Liver (tissue), 9 donors: ENCODE results near the gene RECQL5. TPM values are rescaled to one million over a fixed set of nuclear protein-coding genes. Genes with fewer than 3 reads are reported as not detected.

ENCODE experiments used
- DNase-seq: peaks from one replicate; pipeline ENCODE4 v3.0.0-alpha.2; 2017; ENCODE audit warnings: low spot score
- H3K27ac ChIP-seq, 2 donors: one replicate each; pipeline ENCODE4 v1.7.0; 2013; ENCODE audit warnings: inconsistent platforms in 2 of 2, low read length in 2 of 2, control low read depth in 1 of 2, low read depth in 1 of 2, mild to moderate bottlenecking in 1 of 2
- H3K27me3 ChIP-seq, 4 donors: one replicate each; pipeline versions ENCODE4 v1.6.1 to v1.7.0; 2013; ENCODE audit warnings: low read length in 3 of 4, inconsistent platforms in 1 of 4, mild to moderate bottlenecking in 1 of 4, moderate library complexity in 1 of 4; ENCODE audit not compliant: control insufficient read depth in 4 of 4, insufficient read depth in 4 of 4
- H3K36me3 ChIP-seq, 4 donors: one replicate each; pipeline versions ENCODE4 v1.6.1 to v1.7.0; 2013; ENCODE audit warnings: low read length in 3 of 4, mild to moderate bottlenecking in 3 of 4, low read depth in 1 of 4, moderate library complexity in 1 of 4; ENCODE audit not compliant: control insufficient read depth in 4 of 4, insufficient read depth in 3 of 4
- H3K4me1 ChIP-seq, 4 donors: one replicate each; pipeline versions ENCODE4 v1.6.1 to v1.7.0; 2013; ENCODE audit warnings: low read length in 3 of 4, mild to moderate bottlenecking in 3 of 4, moderate library complexity in 1 of 4; ENCODE audit not compliant: control insufficient read depth in 4 of 4, insufficient read depth in 4 of 4
- H3K4me3 ChIP-seq, 3 donors: one replicate each; pipeline versions ENCODE4 v1.6.1 to v1.7.0; 2013; ENCODE audit warnings: low read length in 3 of 3, control low read depth in 1 of 3, low read depth in 1 of 3, mild to moderate bottlenecking in 1 of 3
- H3K9ac ChIP-seq, 2 donors: one replicate each; pipeline ENCODE4 v1.7.0; 2013; ENCODE audit warnings: low read length in 2 of 2, mild to moderate bottlenecking in 2 of 2, moderate library complexity in 2 of 2, control low read depth in 1 of 2, low read depth in 1 of 2
- H3K9me3 ChIP-seq, 4 donors: one replicate each; pipeline versions ENCODE4 v1.6.1 to v1.7.0; 2013; ENCODE audit warnings: low read length in 3 of 4; ENCODE audit not compliant: control insufficient read depth in 4 of 4
- FOXA1 ChIP-seq: IDR thresholded peaks from 2 replicates; pipeline ENCODE4 v1.6.1; 2016; ENCODE audit warnings: antibody characterized with exemption
- FOXA2 ChIP-seq: IDR thresholded peaks from 2 replicates; pipeline ENCODE4 v1.6.1; 2016; ENCODE audit warnings: antibody characterized with exemption
- GABPA ChIP-seq, 2 donors: IDR thresholded peaks in 1 of 2; conservative IDR thresholded peaks in 1 of 2; 2 replicates each; pipeline ENCODE4 v1.6.1; 2016; ENCODE audit warnings: antibody characterized with exemption in 2 of 2, mild to moderate bottlenecking in 1 of 2, moderate library complexity in 1 of 2
- HNF4A ChIP-seq, 2 donors: conservative IDR thresholded peaks; 2 replicates each; pipeline ENCODE4 v1.6.1; 2016; ENCODE audit warnings: antibody characterized with exemption in 2 of 2, mild to moderate bottlenecking in 2 of 2
- HNF4G ChIP-seq: IDR thresholded peaks from 2 replicates; pipeline ENCODE4 v1.6.1; 2016; ENCODE audit warnings: antibody characterized with exemption
- JUND ChIP-seq, 2 donors: IDR thresholded peaks; 2 replicates each; pipeline ENCODE4 v1.6.1; 2016; ENCODE audit warnings: antibody characterized with exemption in 2 of 2
- NR2F2 ChIP-seq: IDR thresholded peaks from 2 replicates; pipeline ENCODE4 v1.6.1; 2016; ENCODE audit warnings: antibody characterized with exemption
- RAD21 ChIP-seq, 2 donors: IDR thresholded peaks; 2 replicates each; pipeline ENCODE4 v1.6.1; 2016; ENCODE audit warnings: antibody characterized with exemption in 2 of 2, mild to moderate bottlenecking in 2 of 2
- RXRA ChIP-seq, 2 donors: IDR thresholded peaks; 2 replicates each; pipeline ENCODE4 v1.6.1; 2017 to 2018; ENCODE audit warnings: antibody characterized with exemption in 2 of 2, mild to moderate bottlenecking in 1 of 2
- SP1 ChIP-seq: IDR thresholded peaks from 2 replicates; pipeline ENCODE4 v1.6.1; 2018; ENCODE audit warnings: antibody characterized with exemption, mild to moderate bottlenecking
- YY1 ChIP-seq: IDR thresholded peaks from 2 replicates; pipeline ENCODE4 v1.6.1; 2016; ENCODE audit warnings: antibody characterized with exemption, mild to moderate bottlenecking
- WGBS: extraction: QIAGEN DNeasy Blood & Tissue Kit; methylation state at CpG from one replicate; pipeline ENCODE4 v1.1.7; 2013; 5-methylcytosine and 5-hydroxymethylcytosine counted together
- polyA plus RNA-seq, 2 donors: library from polyadenylated mRNA; stranded (reverse) in 1 of 2; unstranded in 1 of 2; fragments of 200-250 nt in 1 of 2; fragments of >200 nt in 1 of 2; fragmentation: Nextera tagmentation in 1 of 2; extraction: Ambion mirVana in 1 of 2; gene quantifications; one replicate each; pipeline versions ENCODE4 v1.2.1 to v1.2.3, GENCODE V29; 2013 to 2015
- total RNA-seq, 2 donors: library from RNA; depleted of rRNA; stranded (reverse); fragments of >200 nt; gene quantifications; one replicate each; pipeline ENCODE4 v1.2.3, GENCODE V29; 2014
- TF ChIP-seq, protein P1 (sequence below): IDR thresholded peaks from 2 replicates; pipeline ENCODE4 v1.6.1; 2016; ENCODE audit warnings: antibody characterized with exemption, mild to moderate bottlenecking
- TF ChIP-seq, protein P2 (sequence below): IDR thresholded peaks from 2 replicates; pipeline ENCODE4 v1.6.1; 2016; ENCODE audit warnings: antibody characterized with exemption
- donor health status: healthy.
- donor health status: healthy.
- donor health status: healthy.
- donor health status: healthy.
- donor health status: healthy.

RECQL5 gene
- total and polyA plus RNA-seq, 4 donors = 8.3 to 15.1 (median 11.5) TPM

DNA sequence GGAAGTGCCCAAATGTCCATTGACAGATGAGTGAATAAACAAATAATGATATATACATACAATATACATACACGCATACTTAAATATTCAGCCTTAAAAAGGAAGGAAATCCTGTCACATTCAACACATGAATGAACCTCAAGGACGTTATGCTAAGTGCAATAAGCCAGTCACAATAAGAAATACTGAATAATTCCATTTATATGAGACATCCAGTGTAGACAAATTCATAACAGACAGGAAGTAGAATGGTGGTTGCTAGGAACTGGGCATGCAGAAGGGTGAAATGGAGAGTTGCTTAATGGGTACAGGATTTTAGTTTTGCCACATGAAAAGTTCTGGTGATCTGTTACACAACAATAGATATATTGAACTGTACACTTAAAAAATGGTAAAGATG is 45.5 kb upstream of the RECQL5 start:
- Histone ChIP-seq H3K27me3 (no peaks in the 10 kb centered on the region), H3K4me1 (no peaks in the 10 kb centered on the region), H3K36me3 (peaks cover 3 to 15% (median 4%) of the 10 kb centered on the region in 4 donors), H3K4me3 (no peak overlapping the region), H3K27ac (no peak overlapping the region), H3K9me3 (no peaks in the 10 kb centered on the region), H3K9ac (no peak overlapping the region)
- 64% methylated on average over 2 of the region's 2 CpGs for WGBS
- TF ChIP-seq FOXA1 (no peak), YY1 (no peak), RXRA (IDR thresholded peaks at IDR 0.05) (no peak), RAD21 (IDR thresholded peaks at IDR 0.05) (no peak), HNF4G (no peak), SP1 (no peak), JUND (IDR thresholded peaks at IDR 0.05) (no peak), FOXA2 (no peak), GABPA (IDR thresholded peaks at IDR 0.05 in 1 of 2, conservative IDR thresholded peaks at IDR 0.05 in 1 of 2) (no peak), HNF4A (conservative IDR thresholded peaks at IDR 0.05) (no peak)
- TF ChIP-seq, protein P1, sequence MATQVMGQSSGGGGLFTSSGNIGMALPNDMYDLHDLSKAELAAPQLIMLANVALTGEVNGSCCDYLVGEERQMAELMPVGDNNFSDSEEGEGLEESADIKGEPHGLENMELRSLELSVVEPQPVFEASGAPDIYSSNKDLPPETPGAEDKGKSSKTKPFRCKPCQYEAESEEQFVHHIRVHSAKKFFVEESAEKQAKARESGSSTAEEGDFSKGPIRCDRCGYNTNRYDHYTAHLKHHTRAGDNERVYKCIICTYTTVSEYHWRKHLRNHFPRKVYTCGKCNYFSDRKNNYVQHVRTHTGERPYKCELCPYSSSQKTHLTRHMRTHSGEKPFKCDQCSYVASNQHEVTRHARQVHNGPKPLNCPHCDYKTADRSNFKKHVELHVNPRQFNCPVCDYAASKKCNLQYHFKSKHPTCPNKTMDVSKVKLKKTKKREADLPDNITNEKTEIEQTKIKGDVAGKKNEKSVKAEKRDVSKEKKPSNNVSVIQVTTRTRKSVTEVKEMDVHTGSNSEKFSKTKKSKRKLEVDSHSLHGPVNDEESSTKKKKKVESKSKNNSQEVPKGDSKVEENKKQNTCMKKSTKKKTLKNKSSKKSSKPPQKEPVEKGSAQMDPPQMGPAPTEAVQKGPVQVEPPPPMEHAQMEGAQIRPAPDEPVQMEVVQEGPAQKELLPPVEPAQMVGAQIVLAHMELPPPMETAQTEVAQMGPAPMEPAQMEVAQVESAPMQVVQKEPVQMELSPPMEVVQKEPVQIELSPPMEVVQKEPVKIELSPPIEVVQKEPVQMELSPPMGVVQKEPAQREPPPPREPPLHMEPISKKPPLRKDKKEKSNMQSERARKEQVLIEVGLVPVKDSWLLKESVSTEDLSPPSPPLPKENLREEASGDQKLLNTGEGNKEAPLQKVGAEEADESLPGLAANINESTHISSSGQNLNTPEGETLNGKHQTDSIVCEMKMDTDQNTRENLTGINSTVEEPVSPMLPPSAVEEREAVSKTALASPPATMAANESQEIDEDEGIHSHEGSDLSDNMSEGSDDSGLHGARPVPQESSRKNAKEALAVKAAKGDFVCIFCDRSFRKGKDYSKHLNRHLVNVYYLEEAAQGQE = no peak
- TF ChIP-seq, protein P2, sequence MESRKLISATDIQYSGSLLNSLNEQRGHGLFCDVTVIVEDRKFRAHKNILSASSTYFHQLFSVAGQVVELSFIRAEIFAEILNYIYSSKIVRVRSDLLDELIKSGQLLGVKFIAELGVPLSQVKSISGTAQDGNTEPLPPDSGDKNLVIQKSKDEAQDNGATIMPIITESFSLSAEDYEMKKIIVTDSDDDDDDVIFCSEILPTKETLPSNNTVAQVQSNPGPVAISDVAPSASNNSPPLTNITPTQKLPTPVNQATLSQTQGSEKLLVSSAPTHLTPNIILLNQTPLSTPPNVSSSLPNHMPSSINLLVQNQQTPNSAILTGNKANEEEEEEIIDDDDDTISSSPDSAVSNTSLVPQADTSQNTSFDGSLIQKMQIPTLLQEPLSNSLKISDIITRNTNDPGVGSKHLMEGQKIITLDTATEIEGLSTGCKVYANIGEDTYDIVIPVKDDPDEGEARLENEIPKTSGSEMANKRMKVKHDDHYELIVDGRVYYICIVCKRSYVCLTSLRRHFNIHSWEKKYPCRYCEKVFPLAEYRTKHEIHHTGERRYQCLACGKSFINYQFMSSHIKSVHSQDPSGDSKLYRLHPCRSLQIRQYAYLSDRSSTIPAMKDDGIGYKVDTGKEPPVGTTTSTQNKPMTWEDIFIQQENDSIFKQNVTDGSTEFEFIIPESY = no peak
- no peak for DNase-seq

- no peak overlapping the region for H3K4me3 ChIP-seq
- no peak overlapping the region for H3K9ac ChIP-seq
- DNase-seq = peak; percentile 52
- no peaks in the 10 kb centered on the region for H3K4me1 ChIP-seq
- WGBS = 85% methylated on average over 12 of the region's 12 CpGs
- TF ChIP-seq JUND (IDR thresholded peaks at IDR 0.05) (no peak), NR2F2 (peak; percentile 64)
- no peaks in the 10 kb centered on the region for H3K27me3 ChIP-seq
- H3K9me3 ChIP-seq = no peaks in the 10 kb centered on the region
- H3K27ac ChIP-seq = no peak overlapping the region
- H3K36me3 ChIP-seq = peaks cover 28 to 66% (median 40%) of the 10 kb centered on the region in 4 donors
These were observed 40.2 kb upstream of the RECQL5 start for GRCh38 chr17:75707079-75707571.

GRCh38 chr17:75706042-75706728 is 39.2 kb upstream of the RECQL5 start:
- no peak for TF ChIP-seq FOXA1
- TF ChIP-seq JUND (IDR thresholded peaks at IDR 0.05) = no peak
- TF ChIP-seq HNF4G = no peak
- peaks cover 30 to 74% (median 46%) of the 10 kb centered on the region in 4 donors for H3K36me3 ChIP-seq

More at GRCh38 chr17:75706042-75706728, 39.2 kb upstream of the RECQL5 start:
- Histone ChIP-seq H3K4me3 (no peak overlapping the region), H3K27ac (no peak overlapping the region), H3K27me3 (no peaks in the 10 kb centered on the region), H3K9me3 (no peaks in the 10 kb centered on the region), H3K4me1 (no peaks in the 10 kb centered on the region), H3K9ac (no peak overlapping the region)
- WGBS = 92% methylated on average over 20 of the region's 20 CpGs
- DNase-seq = no peak
